Measurements from ENCODE around the gene MED8. TPM values are rescaled to one million over a fixed set of nuclear protein-coding genes. Genes with fewer than 3 reads are reported as not detected.
A peak's percentile ranks its signal among the peaks of the same experiment; 100 is the strongest.

Gene MED8
- total and polyA plus RNA-seq, 9 of the 15 experiments (the other 6 are each of a cell fraction or from before 2014, with no cell fraction given) = 23.0 to 120 (median 56.4) TPM

GRCh38 chr1:43367026-43367903 lies 22.3 kb downstream of the MED8 start (continued):
- TF ChIP-seq ZNF407 (IDR thresholded peaks at IDR 0.05; ENCODE audit: low read depth) (no peak), ZSCAN29 (IDR thresholded peaks at IDR 0.05) (no peak), DIDO1 (tag; IDR thresholded peaks at IDR 0.05; ENCODE audit: low read depth) (no peak), ZNF41 (CRISPR knock-in tag; conservative IDR thresholded peaks at IDR 0.05) (no peak), HDAC1 (IDR thresholded peaks at IDR 0.05) (peak in 1 of 2 experiments; percentile 83; a peak in 2 of 4 replicates), ZBTB9 (CRISPR knock-in tag; IDR thresholded peaks at IDR 0.05) (0 out of 2 replicates have a peak, but pooled peaks have one; percentile 76), ARID3A (IDR thresholded peaks at IDR 0.05; ENCODE audit: borderline replicate concordance, low read depth, low read length) (no peak)
